ENCODE data around the gene CCDC186.

Gene CCDC186

GRCh38 chr10:114207349-114207748 lies 33.3 kb upstream of the CCDC186 start:
- DNase-seq (ENCODE audit: low read depth), result no peak
- TF ChIP-seq CTCF (IDR thresholded peaks at IDR 0.05; ENCODE audit: insufficient read depth, low read depth, low read length, missing control alignments), result no peak
- H3K4me3 ChIP-seq (ENCODE audit: low read length), result no peak overlapping the region

- DNase-seq (ENCODE audit: low read depth), result peak; percentile 17
- TF ChIP-seq CTCF (IDR thresholded peaks at IDR 0.05; ENCODE audit: insufficient read depth, low read depth, low read length, missing control alignments), result no peak
- no peak overlapping the region for H3K4me3 ChIP-seq (ENCODE audit: low read length)
These were observed 32.9 kb upstream of the CCDC186 start for GRCh38 chr10:114206902-114207301.

GRCh38 chr10:114202812-114203211 lies 28.8 kb upstream of the CCDC186 start:
- no peak overlapping the region for H3K4me3 ChIP-seq (ENCODE audit: low read length)
- no peak for DNase-seq (ENCODE audit: low read depth)
- no peak for TF ChIP-seq CTCF (IDR thresholded peaks at IDR 0.05; ENCODE audit: insufficient read depth, low read depth, low read length, missing control alignments)

- H3K4me3 ChIP-seq (ENCODE audit: low read length), result no peak overlapping the region
- no peak for TF ChIP-seq CTCF (IDR thresholded peaks at IDR 0.05; ENCODE audit: insufficient read depth, low read depth, low read length, missing control alignments)
- no peak for DNase-seq (ENCODE audit: low read depth)
These were observed 25.2 kb upstream of the CCDC186 start for GRCh38 chr10:114199239-114199638.

- no peak for TF ChIP-seq CTCF (IDR thresholded peaks at IDR 0.05; ENCODE audit: insufficient read depth, low read depth, low read length, missing control alignments)
- DNase-seq (ENCODE audit: low read depth), result peak; percentile 6
- no peak overlapping the region for H3K4me3 ChIP-seq (ENCODE audit: low read length)
These were observed 21.1 kb upstream of the CCDC186 start for GRCh38 chr10:114195079-114195478.

GRCh38 chr10:114189700-114190099 lies 15.7 kb upstream of the CCDC186 start:
- DNase-seq (ENCODE audit: low read depth), result no peak
- H3K4me3 ChIP-seq (ENCODE audit: low read length), result no peak overlapping the region
- TF ChIP-seq CTCF (IDR thresholded peaks at IDR 0.05; ENCODE audit: insufficient read depth, low read depth, low read length, missing control alignments), result no peak

- H3K4me3 ChIP-seq (ENCODE audit: low read length), result no peak overlapping the region
- TF ChIP-seq CTCF (IDR thresholded peaks at IDR 0.05; ENCODE audit: insufficient read depth, low read depth, low read length, missing control alignments), result no peak
- DNase-seq (ENCODE audit: low read depth), result no peak
These were observed 14.9 kb upstream of the CCDC186 start for GRCh38 chr10:114188900-114189299.

Measured in epithelial cell of esophagus (primary cell).